Germinal center (tissue), 1 donor: Measurements from ENCODE around the gene FOXR1.
"Not testable (repeated sequence)": the region's sequence is repeated elsewhere in the genome, so short reads cannot be mapped to it uniquely, and the experiment has no call there.

Experiments used
- DNase-seq: peaks from one replicate; pipeline ENCODE4 v3.0.0; 2012; ENCODE audit warnings: mixed read lengths, low spot score

The FOXR1 gene

DNA sequence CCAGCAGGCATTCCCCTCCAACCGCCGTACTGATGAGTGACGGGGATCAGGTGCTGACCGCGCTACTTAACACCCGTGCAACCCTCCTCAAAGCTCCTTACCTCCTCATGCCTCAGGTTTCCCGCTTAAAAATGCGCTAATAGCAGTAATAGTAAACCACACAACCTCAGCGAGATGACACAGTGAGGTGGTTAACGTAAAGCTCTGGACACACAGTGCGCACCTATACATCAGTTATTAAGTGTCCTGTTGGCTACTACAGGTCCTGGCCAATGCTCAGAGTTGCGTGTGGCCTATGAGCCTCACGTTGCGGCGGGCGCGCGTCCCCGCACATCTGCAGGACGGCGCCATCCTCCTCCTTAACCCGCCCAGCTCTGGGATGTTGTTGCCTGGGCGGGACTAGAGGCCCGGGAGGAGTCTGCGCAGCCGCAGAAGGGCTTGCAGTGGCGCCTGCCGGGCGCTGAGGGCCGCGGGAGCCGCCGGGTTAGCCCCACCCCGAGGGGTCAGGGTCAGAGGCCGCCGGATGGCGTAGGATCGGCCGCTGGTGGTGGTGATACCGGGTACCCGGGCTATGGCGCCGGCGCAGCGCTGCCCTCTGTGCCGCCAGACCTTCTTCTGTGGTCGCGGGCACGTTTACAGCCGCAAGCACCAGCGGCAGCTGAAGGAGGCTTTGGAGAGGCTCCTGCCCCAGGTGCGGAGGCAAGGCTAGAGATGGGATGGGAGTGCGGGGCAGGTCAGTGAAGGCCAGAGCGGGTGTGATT is 26.2 kb downstream of the FOXR1 start, which contains the start of gene CENATAC:
CENATAC (plus strand) TSS at position 512 of the 761 bp plus-strand sequence; CDS start at position 572, 60 bp downstream.
- peak; percentile 98 for DNase-seq

DNA sequence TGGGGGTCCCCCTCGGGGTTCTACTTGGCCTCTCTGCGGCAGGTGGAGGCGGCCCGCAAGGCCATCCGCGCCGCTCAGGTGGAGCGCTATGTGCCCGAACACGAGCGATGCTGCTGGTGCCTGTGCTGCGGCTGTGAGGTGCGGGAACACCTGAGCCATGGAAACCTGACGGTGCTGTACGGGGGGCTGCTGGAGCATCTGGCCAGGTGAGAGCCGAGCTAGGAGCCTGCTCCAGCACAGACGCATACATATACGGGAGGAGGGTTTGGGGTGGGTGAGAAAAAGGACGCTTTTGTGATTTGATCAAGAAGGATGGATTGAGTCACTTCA is 26.8 kb downstream of the FOXR1 start:
- no peak for DNase-seq

GRCh38 chr11:118998822-118999221 is 27.3 kb downstream of the FOXR1 start:
- no peak for DNase-seq

GRCh38 chr11:119000906-119001305 is 29.3 kb downstream of the FOXR1 start:
- DNase-seq: no peak

GRCh38 chr11:119006656-119007055 is 35.1 kb downstream of the FOXR1 start:
- DNase-seq: no peak

- no peak for DNase-seq
These were observed 40.0 kb downstream of the FOXR1 start for GRCh38 chr11:119011476-119012053.

GRCh38 chr11:119012629-119013170 is 41.1 kb downstream of the FOXR1 start:
- DNase-seq: no peak

DNA sequence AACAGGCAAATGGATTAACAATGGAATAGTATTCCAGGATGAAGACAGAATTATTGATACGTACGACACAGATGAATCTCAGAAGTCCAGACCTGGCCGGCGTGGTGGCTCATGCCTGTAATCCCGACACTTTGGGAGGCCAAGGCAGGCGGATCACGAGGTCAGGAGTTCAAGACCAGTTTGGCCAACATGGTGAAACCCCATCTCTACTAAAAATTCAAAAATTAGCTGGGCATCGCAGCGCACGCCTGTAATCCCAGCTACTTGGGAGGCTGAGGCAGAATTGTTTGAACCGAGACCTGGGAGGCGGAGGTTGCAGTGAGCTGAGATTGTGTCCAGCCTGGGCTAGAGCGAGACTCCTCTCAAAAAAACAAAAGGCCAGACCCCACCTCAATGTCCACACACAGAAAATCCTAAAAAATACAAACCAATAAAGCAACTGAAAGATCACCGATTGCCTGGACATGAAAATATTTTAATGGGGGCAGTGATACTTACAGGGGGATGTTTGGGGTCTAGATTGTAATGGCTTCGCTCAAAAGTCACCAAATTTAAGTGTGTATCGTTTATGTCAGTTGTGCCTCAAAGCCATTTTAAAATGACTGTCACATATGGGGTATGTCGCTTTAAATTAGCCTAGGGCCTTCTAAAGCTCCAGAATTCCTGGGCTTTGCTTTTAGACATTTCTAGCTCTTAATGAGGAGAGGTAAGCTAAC is 42.8 kb downstream of the FOXR1 start:
- no peak for DNase-seq

DNA sequence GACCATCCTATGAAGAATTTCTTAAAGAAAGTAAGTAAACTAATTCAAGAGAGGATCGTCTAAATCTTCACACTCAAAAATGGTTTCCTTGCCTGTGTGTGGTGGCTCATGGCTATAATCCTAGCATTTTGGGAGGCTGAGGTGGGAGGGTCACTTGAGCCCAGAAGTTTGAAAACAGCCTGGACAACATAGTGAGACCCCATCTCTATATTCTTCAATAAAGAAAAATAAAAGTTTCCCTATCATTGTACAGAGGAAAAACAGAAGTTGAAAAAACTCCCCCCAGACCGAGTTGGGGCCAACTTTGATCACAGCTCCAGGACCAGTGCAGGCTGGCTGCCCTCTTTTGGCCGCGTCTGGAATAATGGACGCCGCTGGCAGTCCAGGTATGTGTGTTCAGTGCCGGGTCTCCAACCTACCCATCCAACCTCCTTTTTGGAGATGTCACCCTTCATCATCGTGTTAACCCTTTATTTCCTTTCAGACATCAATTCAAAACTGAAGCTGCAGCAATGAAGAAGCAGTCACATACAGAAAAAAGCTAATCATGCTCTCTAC is 43.6 kb downstream of the FOXR1 start:
- no peak for DNase-seq

- no peak for DNase-seq
These were observed 44.9 kb downstream of the FOXR1 start for GRCh38 chr11:119016216-119017009.

DNA sequence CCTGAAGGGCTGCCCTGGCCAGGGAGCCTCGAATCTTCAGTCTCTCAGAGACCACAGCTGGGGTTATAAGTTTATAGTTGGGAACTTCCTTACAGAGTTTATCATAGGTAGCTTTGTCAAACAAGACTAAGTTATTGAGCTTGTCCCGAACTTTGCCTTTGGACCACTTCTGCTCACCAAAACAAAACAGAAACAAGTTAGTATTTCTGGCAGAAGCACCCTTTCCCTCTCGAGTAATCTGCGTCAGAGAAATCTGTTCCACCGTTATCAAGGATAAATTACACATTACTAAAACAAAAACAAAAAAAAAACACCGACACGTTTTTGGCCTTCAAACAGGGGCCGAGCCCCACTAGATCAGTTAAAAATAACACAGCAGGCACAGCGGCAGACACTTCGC is 45.8 kb downstream of the FOXR1 start:
- not testable (repeated sequence) for DNase-seq

- DNase-seq: peak; percentile 93
These were observed 46.7 kb downstream of the FOXR1 start, which contains the start of the genes RPS25 and TRAPPC4 for GRCh38 chr11:119018074-119018938. RPS25 (minus strand) TSS chr11:119018343; CDS start chr11:119018284, 59 bp downstream. TRAPPC4 (plus strand) TSS chr11:119018766; CDS start chr11:119018796, 30 bp downstream.

DNA sequence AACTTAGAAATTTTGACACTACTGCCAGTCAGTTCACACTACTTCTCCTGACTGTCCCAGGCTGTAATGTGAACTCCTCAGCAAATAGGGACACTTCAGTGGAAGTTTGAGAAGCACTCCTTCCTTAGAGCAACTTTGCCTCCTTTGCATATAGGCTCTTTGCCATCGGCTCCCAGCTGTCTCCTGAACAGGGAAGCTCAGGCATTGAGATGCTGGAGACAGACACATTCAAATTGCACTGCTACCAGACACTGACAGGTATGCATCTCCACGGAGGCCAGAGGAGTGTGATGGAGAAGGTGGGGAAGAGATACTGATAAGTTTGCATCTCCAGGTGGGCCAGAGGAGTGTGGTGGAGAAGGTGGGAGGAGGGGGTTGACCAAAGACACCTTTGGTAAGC is 48.4 kb downstream of the FOXR1 start:
- no peak for DNase-seq

DNA sequence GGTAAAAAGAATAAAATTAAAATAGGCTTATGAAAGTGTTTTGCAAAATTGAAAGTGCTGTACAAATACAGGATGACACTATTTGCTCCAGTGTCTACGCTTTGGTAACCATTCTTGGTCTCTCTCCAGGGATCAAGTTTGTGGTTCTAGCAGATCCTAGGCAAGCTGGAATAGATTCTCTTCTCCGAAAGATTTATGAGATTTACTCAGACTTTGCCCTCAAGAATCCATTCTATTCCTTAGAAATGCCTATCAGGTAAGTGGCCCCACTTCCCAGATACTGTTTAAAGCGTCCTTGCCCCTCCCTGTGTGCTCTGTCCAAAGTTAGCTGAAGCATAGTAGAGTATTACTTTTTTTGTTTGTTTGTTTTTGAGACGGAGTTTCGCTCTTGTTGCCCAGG is 50.1 kb downstream of the FOXR1 start:
- no peak for DNase-seq

DNA sequence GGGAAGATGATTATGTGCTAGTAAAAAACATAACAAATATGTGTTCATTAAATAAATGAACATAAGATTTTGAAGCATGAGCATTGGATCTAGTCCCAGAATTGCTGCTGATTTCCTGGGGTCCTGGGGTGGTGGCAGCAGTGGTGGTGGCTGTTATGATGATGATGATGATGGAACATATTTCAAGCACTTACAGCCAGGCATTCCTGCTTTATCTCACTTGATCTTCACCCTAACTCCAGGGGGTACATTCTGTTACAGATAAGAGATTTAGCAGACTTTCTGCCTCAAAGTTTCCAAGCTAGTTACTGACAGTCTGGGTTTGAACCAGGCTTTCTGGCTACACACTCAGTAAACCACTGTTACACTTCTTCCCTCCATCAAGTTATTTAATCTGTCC is 52.2 kb downstream of the FOXR1 start:
- no peak for DNase-seq

DNA sequence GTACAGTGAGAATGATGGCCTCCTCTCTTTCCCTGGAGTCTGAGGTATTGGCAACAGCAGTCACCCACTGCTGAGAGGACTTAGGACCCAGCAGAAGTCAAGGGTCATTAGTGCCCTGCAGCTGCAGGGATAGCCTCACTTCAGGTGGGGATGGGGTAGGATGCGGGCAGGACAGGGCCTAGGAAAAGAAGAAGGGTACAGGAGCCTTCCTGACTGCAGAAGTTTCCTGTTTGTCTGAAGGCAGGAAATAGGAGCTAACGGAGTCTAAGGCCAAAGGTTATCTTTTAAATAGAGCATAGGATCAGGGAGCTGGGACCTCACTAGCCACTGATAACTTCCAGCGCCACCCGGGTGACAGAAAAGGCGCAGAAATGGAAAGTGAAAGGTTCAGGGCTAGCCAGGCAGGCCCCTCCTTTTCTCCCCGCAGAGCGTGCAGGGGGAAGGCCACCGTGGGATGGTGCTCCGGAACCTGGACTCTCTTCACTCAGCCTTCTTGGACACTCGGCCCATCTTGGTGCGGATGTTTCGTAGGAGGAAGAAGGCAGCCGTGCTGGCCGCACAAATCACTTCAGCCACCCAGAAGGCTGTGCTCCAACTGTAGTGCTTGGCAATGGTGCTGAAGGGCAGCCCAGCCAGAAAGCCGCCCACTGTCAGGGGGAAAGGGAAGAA is 53.0 kb downstream of the FOXR1 start:
- no peak for DNase-seq

DNA sequence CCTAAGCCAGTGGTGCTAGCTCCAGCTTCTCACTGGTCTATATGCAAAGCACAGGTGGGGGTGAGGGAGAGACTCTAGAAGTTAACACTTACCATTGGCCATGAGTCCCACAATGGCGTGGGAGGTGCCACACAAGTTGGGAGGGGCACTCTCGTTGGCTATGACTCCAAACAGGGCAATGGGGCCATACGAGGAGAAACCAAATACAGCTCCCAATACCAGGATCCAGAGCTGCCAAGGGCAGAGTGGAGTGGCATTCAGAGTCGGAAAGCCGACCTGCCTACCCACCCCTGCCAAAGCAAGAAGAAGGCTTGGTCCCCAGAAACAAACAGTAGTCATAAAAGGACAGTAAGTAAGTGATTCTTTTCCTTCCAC is 53.5 kb downstream of the FOXR1 start:
- DNase-seq: no peak

DNA sequence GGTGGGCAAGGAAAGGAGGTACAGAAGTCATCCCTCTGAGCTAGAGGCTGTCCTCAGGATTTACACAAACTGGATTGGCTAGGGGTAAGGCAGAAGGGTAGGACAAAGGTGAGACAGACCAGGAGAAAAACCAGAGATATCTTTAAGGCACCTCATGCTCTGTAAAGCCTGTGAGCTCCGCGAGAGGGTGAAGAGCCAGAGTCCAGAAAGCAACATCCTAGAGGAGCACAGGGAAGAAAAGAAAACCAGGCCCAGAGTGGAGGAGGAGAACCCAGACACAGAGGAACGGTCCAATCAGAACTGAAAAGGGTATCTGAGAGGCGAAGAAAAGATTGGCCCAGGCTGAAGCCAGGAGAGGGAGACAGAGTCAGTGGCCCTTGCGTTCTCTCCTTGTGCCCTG is 54.0 kb downstream of the FOXR1 start:
- no peak for DNase-seq

GRCh38 chr11:119025978-119026766 is 54.6 kb downstream of the FOXR1 start:
- no peak for DNase-seq
